Ectodermal cell (in vitro differentiated cells): Measurements from ENCODE around the gene FOXP4.
"Not testable (repeated sequence)": the region's sequence is repeated elsewhere in the genome, so short reads cannot be mapped to it uniquely, and the experiment has no call there.

Source experiments
- H3K27ac ChIP-seq: 2 replicates; pipeline ENCODE4 v1.7.0; 2013; ENCODE audit warnings: mild to moderate bottlenecking, low read depth, low read length; ENCODE audit not compliant: insufficient read depth, poor library complexity, severe bottlenecking
- H3K27me3 ChIP-seq: 2 replicates; pipeline ENCODE4 v1.7.0; 2013; ENCODE audit warnings: mild to moderate bottlenecking, low read length; ENCODE audit not compliant: insufficient read depth, control insufficient read depth, poor library complexity, severe bottlenecking
- H3K36me3 ChIP-seq: one replicate; pipeline ENCODE4 v1.7.0; 2013; ENCODE audit warnings: low read length; ENCODE audit not compliant: control insufficient read depth, insufficient read depth
- H3K4me1 ChIP-seq: one replicate; pipeline ENCODE4 v1.7.0; 2013; ENCODE audit warnings: low read length; ENCODE audit not compliant: control insufficient read depth, insufficient read depth
- H3K4me3 ChIP-seq: 2 replicates; pipeline ENCODE4 v1.7.0; 2013; ENCODE audit warnings: low read depth, low read length, control low read depth; ENCODE audit not compliant: insufficient read depth
- H3K9me3 ChIP-seq: 2 replicates; pipeline ENCODE4 v1.7.0; 2013; ENCODE audit warnings: mild to moderate bottlenecking, low read length, moderate library complexity; ENCODE audit not compliant: control insufficient read depth
- WGBS, 2 experiments: methylation state at CpG; one replicate each; pipeline ENCODE4 v1.1.7; 2013; ENCODE audit warnings: missing lambda C conversion rate in 2 of 2; 5-methylcytosine and 5-hydroxymethylcytosine counted together

Gene FOXP4

DNA sequence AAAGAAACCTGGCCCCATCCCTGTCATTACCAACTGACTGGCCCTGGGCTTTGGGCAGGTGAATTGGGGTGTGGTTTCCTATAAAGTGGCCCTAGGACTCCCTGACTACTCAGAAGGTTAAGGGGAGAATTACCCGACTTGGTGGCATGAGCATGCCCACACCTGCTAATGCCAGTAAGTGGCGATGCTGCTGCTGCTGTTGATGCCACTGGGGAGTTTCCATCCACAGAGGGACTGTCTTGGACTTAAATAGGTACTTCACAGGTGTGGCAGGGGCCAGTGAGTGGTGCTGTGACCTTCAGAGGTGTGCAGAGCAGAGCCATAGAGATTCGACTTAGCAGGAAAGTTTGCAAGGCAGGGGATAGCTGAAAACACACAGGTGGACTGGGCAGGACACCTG lies 59.5 kb downstream of the FOXP4 start:
- Histone ChIP-seq H3K4me1 (peaks cover 6% of the 10 kb centered on the region), H3K9me3 (no peaks in the 10 kb centered on the region)
- WGBS, 2 experiments: 88 to 93% methylated on average over 3 of the region's 3 CpGs

DNA sequence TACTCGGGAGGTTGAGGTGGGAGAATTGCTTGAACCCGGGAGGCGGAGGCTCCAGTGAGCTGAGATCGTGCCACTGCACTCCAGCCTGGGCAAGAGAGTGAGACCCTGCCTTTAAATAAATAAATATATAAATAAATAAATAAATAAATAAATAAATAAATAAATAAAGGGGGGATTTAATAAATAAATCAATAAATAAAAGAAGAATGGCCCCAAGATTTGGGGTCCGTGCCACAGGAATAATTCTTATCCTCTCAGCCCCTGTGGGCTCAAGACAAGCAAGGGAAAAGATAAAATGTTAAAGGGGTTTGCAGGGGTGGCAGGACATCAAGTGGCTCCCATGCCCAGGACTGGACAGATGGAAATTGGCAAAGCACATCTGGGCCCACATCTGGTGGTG lies 60.9 kb downstream of the FOXP4 start:
- WGBS, 2 experiments: 91 to 97% methylated on average over 5 of the region's 5 CpGs

More for the DNA sequence above, 59.5 kb downstream of the FOXP4 start:
- Histone ChIP-seq H3K36me3 (no peaks in the 10 kb centered on the region), H3K4me3 (no peak overlapping the region), H3K27ac (no peak overlapping the region), H3K27me3 (no peaks in the 10 kb centered on the region)

DNA sequence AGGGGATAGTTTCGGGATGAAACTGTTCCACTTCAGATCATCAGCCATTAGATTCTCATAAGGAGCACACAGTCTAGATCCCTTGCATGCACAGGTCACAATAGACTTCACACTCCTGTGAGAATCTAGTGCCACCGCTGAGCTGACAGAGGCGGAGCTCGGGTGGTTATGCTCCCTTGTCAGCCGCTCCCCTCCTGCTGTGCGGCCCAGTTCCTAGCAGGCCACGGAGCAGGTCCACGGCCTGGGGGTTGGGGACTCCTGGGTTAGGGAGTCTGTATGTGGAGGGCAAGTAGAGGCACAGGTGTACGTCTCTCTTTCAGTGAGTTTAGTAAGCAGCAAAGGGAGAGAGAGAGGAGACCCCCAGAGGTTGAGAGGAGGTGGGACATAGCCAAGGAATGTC lies 61.6 kb downstream of the FOXP4 start:
- 75 to 80% methylated on average over 9 of the region's 9 CpGs for WGBS, 2 experiments
- Histone ChIP-seq H3K9me3 (no peaks in the 10 kb centered on the region), H3K36me3 (no peaks in the 10 kb centered on the region), H3K4me1 (peaks cover 3% of the 10 kb centered on the region), H3K4me3 (no peak overlapping the region), H3K27ac (no peak overlapping the region), H3K27me3 (no peaks in the 10 kb centered on the region)

More for the DNA sequence above, 60.9 kb downstream of the FOXP4 start:
- no peak overlapping the region for H3K27ac ChIP-seq
- peaks cover 6% of the 10 kb centered on the region for H3K4me1 ChIP-seq
- H3K27me3 ChIP-seq: no peaks in the 10 kb centered on the region
- no peaks in the 10 kb centered on the region for H3K9me3 ChIP-seq
- no peak overlapping the region for H3K4me3 ChIP-seq
- H3K36me3 ChIP-seq: no peaks in the 10 kb centered on the region

DNA sequence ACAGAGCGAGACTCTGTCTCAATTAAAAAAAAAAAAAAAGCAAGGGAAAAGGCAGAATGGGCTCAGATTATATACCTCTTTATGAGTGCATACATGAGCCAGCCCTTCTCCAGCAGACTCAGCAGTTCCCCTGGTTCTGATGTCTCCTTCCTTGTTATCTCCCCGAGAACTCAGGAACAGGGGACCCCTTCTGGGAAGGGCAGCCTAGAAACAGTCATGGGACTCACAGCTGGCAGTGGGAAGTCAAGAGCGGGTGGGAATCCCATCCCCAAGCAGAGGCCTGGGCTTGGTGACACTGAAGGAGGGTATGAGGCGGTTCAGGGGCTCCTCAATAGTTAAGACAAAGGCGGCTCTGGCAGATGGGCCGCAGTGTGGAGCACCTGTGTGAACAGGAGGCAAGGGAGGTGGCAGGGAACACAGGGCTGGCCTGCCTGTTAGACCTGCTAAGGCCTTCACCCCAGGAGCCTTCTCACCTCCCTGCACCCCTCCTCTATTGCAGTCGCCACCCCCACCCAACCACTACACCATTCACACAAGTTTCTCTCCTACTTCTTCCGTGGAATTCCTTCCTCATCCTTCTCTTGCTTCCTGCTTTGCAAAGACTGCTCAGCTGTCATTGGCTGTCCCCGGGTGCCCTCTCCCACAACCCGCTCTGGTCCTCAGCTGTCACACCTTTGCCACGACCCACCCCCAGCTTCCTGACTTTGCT lies 62.4 kb downstream of the FOXP4 start:
- WGBS, 2 experiments: 79 to 82% methylated on average over 11 of the region's 11 CpGs
- H3K27me3 ChIP-seq: no peaks in the 10 kb centered on the region
- H3K27ac ChIP-seq: no peak overlapping the region
- H3K36me3 ChIP-seq: no peaks in the 10 kb centered on the region
- no peaks in the 10 kb centered on the region for H3K4me1 ChIP-seq
- no peak overlapping the region for H3K4me3 ChIP-seq
- no peaks in the 10 kb centered on the region for H3K9me3 ChIP-seq

DNA sequence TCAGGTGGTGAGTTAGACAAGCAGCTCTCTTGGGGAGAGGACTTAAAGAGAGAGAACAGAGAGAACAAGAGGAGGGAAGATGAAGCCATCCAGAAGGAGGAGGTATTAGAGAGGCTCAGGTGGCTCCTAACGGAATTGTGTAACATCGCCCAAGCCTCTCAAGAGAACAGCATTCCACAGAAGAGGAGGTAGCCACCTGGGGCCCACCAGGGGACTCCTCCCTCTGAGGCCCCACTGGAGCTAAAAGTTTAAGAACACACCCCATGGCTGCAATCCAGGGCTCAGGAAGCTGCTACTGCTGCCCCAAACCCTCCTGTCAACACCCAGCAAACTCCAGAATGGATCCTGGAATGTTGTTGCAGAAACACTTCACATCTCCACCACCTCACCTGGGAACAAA lies 68.5 kb downstream of the FOXP4 start:
- no peaks in the 10 kb centered on the region for H3K27me3 ChIP-seq
- no peak overlapping the region for H3K4me3 ChIP-seq
- H3K9me3 ChIP-seq: no peaks in the 10 kb centered on the region
- 93 to 99% methylated on average over 2 of the region's 2 CpGs for WGBS, 2 experiments
- no peaks in the 10 kb centered on the region for H3K4me1 ChIP-seq
- H3K36me3 ChIP-seq: no peaks in the 10 kb centered on the region
- no peak overlapping the region for H3K27ac ChIP-seq

DNA sequence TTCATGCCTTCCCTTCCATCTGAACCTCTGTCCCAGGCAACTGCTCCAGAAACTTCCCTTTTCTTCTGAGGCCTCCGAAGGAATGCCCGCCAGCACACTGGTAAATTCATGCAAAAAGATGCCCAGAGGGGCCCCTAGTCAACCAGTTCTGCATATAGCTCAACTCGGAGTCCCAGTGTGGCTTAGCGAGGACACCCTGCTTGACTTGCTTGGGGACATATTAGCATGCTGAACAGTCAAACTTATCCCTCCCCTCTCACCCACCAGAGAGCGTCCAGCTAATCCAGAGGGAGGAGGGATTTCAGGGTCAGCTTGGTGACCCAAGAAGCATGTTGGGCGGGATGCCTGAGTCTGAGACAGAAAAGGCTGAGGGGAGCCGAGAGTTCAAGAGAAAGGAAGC lies 69.1 kb downstream of the FOXP4 start:
- 91 to 95% methylated on average over 7 of the region's 7 CpGs for WGBS, 2 experiments
- Histone ChIP-seq H3K27ac (no peak overlapping the region), H3K4me3 (no peak overlapping the region), H3K36me3 (no peaks in the 10 kb centered on the region), H3K27me3 (no peaks in the 10 kb centered on the region), H3K9me3 (peaks cover 3% of the 10 kb centered on the region), H3K4me1 (no peaks in the 10 kb centered on the region)

DNA sequence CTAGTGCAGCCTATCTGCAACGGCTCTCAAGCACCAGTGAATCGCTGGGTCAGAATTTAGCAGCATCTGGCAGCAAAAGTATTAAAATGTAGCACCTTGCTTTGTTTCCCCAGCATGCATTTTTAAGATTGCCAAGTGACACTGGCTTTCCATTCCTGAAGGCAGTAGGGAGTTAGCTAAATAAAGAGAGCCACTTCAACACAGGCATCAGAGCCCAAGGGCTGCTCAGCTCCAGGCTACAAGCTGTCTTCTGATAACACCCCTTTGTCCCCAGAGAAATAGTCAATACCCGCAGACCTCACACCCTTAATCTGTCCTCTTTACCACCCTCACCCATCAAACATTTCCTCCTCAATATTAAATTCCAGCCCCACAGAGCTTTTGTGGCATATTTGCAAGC lies 72.4 kb downstream of the FOXP4 start:
- WGBS, 2 experiments: 79 to 87% methylated on average over 3 of the region's 3 CpGs
- H3K36me3 ChIP-seq: no peaks in the 10 kb centered on the region
- no peak overlapping the region for H3K27ac ChIP-seq

DNA sequence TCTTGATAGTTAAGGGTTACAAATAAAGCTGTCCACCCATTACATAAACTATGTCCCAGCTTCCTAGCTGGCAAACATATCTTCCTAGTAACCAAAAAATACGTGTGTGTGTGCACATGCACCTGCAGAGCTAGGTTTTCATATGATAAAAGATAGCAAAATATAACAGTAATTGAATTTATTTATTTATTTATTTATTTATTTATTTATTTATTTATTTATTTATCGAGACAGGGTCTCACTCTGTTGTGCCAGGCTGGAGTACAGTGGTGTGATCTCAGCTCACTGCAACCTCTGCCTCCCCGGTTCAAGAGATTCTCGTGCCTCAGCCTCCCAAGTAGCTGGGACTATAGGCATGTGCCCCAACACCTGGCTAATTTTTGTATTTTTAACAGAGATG lies 73.0 kb downstream of the FOXP4 start:
- WGBS, 2 experiments: 95 to 96% methylated on average over 3 to 4 of the region's 4 CpGs
- not testable (repeated sequence) for H3K36me3 ChIP-seq, H3K9me3 ChIP-seq, H3K27ac ChIP-seq, H3K4me1 ChIP-seq, H3K27me3 ChIP-seq, H3K4me3 ChIP-seq

More for the DNA sequence above, 72.4 kb downstream of the FOXP4 start:
- Histone ChIP-seq H3K4me3 (no peak overlapping the region), H3K9me3 (peaks cover 9% of the 10 kb centered on the region), H3K4me1 (no peaks in the 10 kb centered on the region), H3K27me3 (no peaks in the 10 kb centered on the region)

DNA sequence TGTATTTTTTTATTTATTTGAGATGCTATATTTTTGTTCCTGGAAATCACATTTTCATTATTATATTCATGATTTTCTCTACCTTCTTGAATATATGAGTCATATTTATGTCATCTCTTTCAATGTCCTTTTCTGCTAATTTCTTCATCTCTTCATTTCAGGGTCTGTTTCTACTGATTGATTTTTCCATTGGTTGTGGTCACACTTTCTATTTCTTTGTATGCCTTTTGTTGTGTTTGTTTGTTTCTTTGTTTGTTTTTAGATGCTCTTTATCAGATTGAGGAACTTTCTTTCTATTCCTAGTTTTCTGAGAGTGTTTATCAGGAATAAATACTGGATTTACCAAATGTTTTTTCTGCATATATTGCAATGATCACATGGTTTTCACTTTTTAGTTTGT lies 75.2 kb downstream of the FOXP4 start:
- no peaks in the 10 kb centered on the region for H3K4me1 ChIP-seq
- H3K9me3 ChIP-seq: peaks cover 9% of the 10 kb centered on the region
- no peaks in the 10 kb centered on the region for H3K27me3 ChIP-seq
- no peaks in the 10 kb centered on the region for H3K36me3 ChIP-seq
- no peak overlapping the region for H3K27ac ChIP-seq
- H3K4me3 ChIP-seq: no peak overlapping the region

DNA sequence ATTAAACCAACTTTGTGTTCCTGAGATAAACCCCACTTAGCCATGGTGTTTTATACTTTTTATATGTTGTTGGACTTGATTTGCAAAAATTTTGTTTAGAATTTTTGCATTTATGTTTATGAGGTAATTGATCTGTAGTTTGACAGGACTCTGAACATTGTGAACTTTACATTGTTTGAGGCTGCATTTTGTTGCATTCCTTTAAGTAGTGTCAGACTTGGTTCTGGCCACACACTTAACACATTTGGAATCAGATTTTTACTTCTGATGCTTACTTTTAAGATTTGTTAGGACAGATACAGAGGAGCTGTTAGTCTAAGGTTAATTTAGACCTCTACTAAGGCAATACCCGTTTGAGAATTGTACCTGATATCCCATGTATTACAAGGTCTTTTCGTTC lies 75.6 kb downstream of the FOXP4 start:
- peak overlapping the region; percentile 73 for H3K27ac ChIP-seq
- H3K36me3 ChIP-seq: no peaks in the 10 kb centered on the region
- no peak overlapping the region for H3K4me3 ChIP-seq
- no peaks in the 10 kb centered on the region for H3K27me3 ChIP-seq
- WGBS, 2 experiments: 73 to 75% methylated on average over 2 of the region's 2 CpGs
- H3K9me3 ChIP-seq: peaks cover 9% of the 10 kb centered on the region
- H3K4me1 ChIP-seq: no peaks in the 10 kb centered on the region
